ENCODE data around the gene PAPSS2. TPM values are rescaled to one million over a fixed set of nuclear protein-coding genes. Genes with fewer than 3 reads are reported as not detected.

The PAPSS2 gene
- total and polyA plus RNA-seq, 7 experiments from 2014 or later: 0.05 to 1.6 (median 0.22) TPM

DNA sequence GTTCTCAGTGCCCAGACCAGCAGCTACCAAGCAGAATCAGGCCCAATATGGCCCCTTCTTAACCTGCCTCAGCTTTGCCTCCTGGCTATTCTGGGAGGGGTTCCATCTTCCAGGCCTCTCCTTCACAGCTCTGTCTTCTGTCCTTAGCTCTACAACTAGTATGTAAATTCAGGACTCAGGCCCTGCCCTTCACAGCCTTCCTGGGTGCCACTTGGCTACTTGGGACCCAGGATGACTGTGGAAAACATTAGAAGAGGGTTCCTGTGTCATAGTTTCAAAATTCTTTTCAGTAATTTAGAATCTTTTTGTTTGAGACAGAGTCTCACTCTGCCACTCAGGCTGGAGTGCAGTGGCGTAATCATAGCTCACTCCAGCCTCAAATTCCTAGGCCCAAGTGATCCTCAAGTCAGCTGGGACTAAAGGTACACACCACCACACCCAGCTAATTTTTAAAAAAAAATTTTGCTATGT, 33.2 kb upstream of the PAPSS2 start:
- no peak overlapping the region for H3K27ac Mint-ChIP-seq
- Histone ChIP-seq H3K4me1 (ENCODE audit: control insufficient read depth in 2 of 2, insufficient read depth in 2 of 2, low read length in 2 of 2) (no peaks in the 10 kb centered on the region), H3K27me3 (ENCODE audit: control insufficient read depth in 2 of 2, insufficient read depth in 2 of 2, low read length in 2 of 2) (no peaks in the 10 kb centered on the region), H3K36me3 (ENCODE audit: control insufficient read depth in 2 of 3, insufficient read depth in 3 of 3, low read length in 3 of 3) (no peaks in the 10 kb centered on the region), H3K9me3 (ENCODE audit: control insufficient read depth in 2 of 3, low read length in 3 of 3) (no peaks in the 10 kb centered on the region), H3K27ac (ENCODE audit: low read depth, low read length) (no peak overlapping the region), H3K4me3 (ENCODE audit: low read length) (no peak overlapping the region)
- peaks cover 0 to 4% (median 0%) of the 10 kb centered on the region in 11 donors for H3K9me3 Mint-ChIP-seq
- ChIA-PET CTCF (interaction anchor here (1.1 kb wide), 1 partner anchor 728 kb away, joined by 4 read pairs; no protein-coding TSS in a partner anchor), POLR2A (no interaction called here)
- no peaks in the 10 kb centered on the region for H3K36me3 Mint-ChIP-seq
- no peaks in the 10 kb centered on the region for H3K4me1 Mint-ChIP-seq
- ATAC-seq (no peak), DNase-seq (no peak)
- H3K27me3 Mint-ChIP-seq: peaks cover 0 to 17% (median 0%) of the 10 kb centered on the region in 5 donors
- H3K4me3 Mint-ChIP-seq: no peak overlapping the region
- intact Hi-C loops (cut with micrococcal nuclease): no loop called here

DNA sequence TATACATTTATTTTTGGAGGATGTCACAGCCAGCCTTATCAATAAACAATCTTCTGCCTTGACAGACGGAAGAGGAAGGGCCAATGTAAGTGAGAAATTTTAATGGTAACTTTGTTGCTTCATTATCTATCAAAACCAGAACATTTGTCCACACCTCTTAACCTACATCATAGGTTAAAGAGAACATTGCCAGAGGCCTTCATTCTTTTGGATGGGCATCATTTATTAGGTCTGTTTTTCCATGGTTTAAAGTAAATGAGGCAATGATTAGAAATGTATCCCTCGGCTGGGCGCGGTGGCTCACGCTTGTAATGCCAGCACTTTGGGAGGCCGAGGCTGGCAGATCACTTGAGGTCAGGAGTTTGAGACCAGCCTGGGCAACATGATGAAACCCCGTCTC, 29.5 kb upstream of the PAPSS2 start:
- ATAC-seq (no peak), DNase-seq (no peak)
- Mint-ChIP-seq H3K4me1 (no peaks in the 10 kb centered on the region), H3K4me3 (no peak overlapping the region), H3K9me3 (peaks cover 0 to 14% (median 3%) of the 10 kb centered on the region in 11 donors), H3K36me3 (peaks cover 0 to 4% (median 0%) of the 10 kb centered on the region in 5 donors), H3K27ac (no peak overlapping the region), H3K27me3 (no peaks in the 10 kb centered on the region)
- no peaks in the 10 kb centered on the region for H3K4me1 ChIP-seq (ENCODE audit: control insufficient read depth in 2 of 2, insufficient read depth in 2 of 2, low read length in 2 of 2)
- H3K27ac ChIP-seq (ENCODE audit: low read depth, low read length): no peak overlapping the region
- no peaks in the 10 kb centered on the region for H3K36me3 ChIP-seq (ENCODE audit: control insufficient read depth in 2 of 3, insufficient read depth in 3 of 3, low read length in 3 of 3)
- H3K27me3 ChIP-seq (ENCODE audit: control insufficient read depth in 2 of 2, insufficient read depth in 2 of 2, low read length in 2 of 2): no peaks in the 10 kb centered on the region
- ChIA-PET POLR2A (no interaction called here), CTCF (no interaction called here)
- no peaks in the 10 kb centered on the region for H3K9me3 ChIP-seq (ENCODE audit: control insufficient read depth in 2 of 3, low read length in 3 of 3)
- no peak overlapping the region for H3K4me3 ChIP-seq (ENCODE audit: low read length)
- intact Hi-C loops (cut with micrococcal nuclease): no loop called here

DNA sequence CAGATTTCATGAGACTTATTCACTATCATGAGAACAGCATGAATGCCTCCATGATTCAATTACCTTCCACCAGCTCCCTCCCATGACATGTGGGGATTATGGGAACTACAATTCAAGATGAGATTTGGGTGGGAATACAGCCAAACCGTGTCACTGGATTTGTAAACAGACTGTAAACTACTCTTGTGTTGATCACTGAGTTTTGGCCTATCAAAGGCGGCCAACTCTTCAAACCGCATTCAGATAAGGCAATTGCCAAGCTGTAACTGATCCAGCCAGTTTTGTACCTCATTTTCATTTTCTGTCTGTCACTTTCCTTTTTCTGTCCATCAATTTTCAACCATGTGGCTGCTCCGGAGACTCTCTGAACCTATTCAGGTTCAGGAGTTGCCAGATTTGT, 27.2 kb upstream of the PAPSS2 start:
- POLR2A ChIA-PET: no interaction called here
- no peak overlapping the region for H3K27ac Mint-ChIP-seq

DNA sequence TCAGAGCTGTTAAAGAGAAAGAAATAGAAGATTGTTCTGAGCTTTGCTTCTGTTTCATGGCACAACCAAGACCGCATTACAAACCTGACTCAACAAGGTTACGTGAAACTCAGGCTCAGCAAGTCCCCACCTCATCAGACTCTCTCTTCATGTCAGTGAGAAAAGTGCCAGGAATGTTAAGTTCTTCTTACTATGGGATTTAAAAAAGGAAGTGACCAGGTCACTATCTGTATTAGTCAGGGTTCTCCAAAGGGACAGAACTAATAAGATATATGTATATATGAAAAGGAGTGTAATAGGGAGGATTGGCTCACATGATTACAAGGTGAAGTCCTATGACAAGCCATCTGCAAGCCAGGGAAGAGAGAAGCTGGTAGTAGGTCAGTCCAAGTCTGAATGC, 25.4 kb upstream of the PAPSS2 start:
- Mint-ChIP-seq H3K27me3 (no peaks in the 10 kb centered on the region), H3K4me3 (no peak overlapping the region), H3K36me3 (peaks cover 0 to 9% (median 0%) of the 10 kb centered on the region in 5 donors), H3K27ac (no peak overlapping the region), H3K9me3 (peaks cover 0 to 14% (median 3%) of the 10 kb centered on the region in 11 donors), H3K4me1 (peaks cover 0 to 13% (median 0%) of the 10 kb centered on the region in 7 donors)
- H3K27me3 ChIP-seq (ENCODE audit: control insufficient read depth in 2 of 2, insufficient read depth in 2 of 2, low read length in 2 of 2): no peaks in the 10 kb centered on the region
- POLR2A ChIA-PET: no interaction called here
- DNase-seq (no peak), ATAC-seq (no peak)
- no peak overlapping the region for H3K27ac ChIP-seq (ENCODE audit: low read depth, low read length)
- H3K9me3 ChIP-seq (ENCODE audit: control insufficient read depth in 2 of 3, low read length in 3 of 3): no peaks in the 10 kb centered on the region
- CTCF ChIA-PET: no interaction called here
- intact Hi-C loops (cut with micrococcal nuclease): no loop called here
- H3K36me3 ChIP-seq (ENCODE audit: control insufficient read depth in 2 of 3, insufficient read depth in 3 of 3, low read length in 3 of 3): no peaks in the 10 kb centered on the region
- no peaks in the 10 kb centered on the region for H3K4me1 ChIP-seq (ENCODE audit: control insufficient read depth in 2 of 2, insufficient read depth in 2 of 2, low read length in 2 of 2)
- no peak overlapping the region for H3K4me3 ChIP-seq (ENCODE audit: low read length)

More for the DNA sequence above, 27.2 kb upstream of the PAPSS2 start:
- peaks cover 0 to 13% (median 0%) of the 10 kb centered on the region in 7 donors for H3K4me1 Mint-ChIP-seq
- H3K36me3 Mint-ChIP-seq: peaks cover 0 to 9% (median 0%) of the 10 kb centered on the region in 5 donors
- peaks cover 0 to 14% (median 3%) of the 10 kb centered on the region in 11 donors for H3K9me3 Mint-ChIP-seq
- Histone ChIP-seq H3K9me3 (ENCODE audit: control insufficient read depth in 2 of 3, low read length in 3 of 3) (no peaks in the 10 kb centered on the region), H3K4me1 (ENCODE audit: control insufficient read depth in 2 of 2, insufficient read depth in 2 of 2, low read length in 2 of 2) (no peaks in the 10 kb centered on the region), H3K27me3 (ENCODE audit: control insufficient read depth in 2 of 2, insufficient read depth in 2 of 2, low read length in 2 of 2) (no peaks in the 10 kb centered on the region), H3K27ac (ENCODE audit: low read depth, low read length) (no peak overlapping the region), H3K4me3 (ENCODE audit: low read length) (no peak overlapping the region), H3K36me3 (ENCODE audit: control insufficient read depth in 2 of 3, insufficient read depth in 3 of 3, low read length in 3 of 3) (no peaks in the 10 kb centered on the region)
- CTCF ChIA-PET: no interaction called here
- ATAC-seq (no peak), DNase-seq (no peak)
- no peaks in the 10 kb centered on the region for H3K27me3 Mint-ChIP-seq
- H3K4me3 Mint-ChIP-seq: no peak overlapping the region
- intact Hi-C loops (cut with micrococcal nuclease): no loop called here

DNA sequence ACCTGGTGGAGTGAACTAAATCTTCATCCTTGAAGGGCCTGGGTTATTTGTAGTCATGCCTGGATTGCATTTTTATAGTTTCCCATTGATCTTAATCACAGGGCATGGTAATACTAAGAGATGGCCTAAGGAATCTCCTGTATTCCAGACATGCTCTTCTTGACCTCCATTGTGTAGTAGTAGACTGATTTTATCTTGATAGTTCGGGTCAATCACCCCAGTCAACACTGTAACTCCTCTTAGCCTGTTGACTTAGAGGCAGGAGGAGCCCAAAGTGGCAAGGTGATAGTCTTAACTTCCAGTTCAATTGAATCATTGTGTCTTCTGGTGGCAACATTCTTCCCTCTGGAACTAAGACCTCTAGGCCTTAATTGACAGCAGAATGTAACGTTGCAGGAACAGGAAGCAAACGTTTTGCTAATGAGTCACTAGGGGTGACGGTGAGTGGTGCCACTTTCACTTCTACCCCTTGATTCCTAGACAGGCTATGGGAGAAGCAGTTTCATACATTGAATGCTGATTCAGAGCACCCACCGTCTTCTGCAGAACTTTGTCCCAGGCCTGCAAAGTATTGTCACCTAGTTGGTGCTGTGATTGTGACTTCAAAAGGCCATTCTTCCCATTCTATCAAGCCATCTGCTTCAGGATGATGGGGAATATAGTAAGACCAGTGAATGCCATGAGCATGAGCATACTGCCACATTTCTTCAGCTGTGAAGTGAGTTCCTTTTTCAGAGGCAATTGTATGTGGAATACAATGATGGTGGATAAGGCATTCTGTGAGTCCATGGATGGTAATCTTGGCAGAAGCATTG, 24.0 kb upstream of the PAPSS2 start:
- Mint-ChIP-seq H3K4me3 (no peak overlapping the region), H3K9me3 (peaks cover 0 to 14% (median 3%) of the 10 kb centered on the region in 11 donors)
- CTCF ChIA-PET: no interaction called here

DNA sequence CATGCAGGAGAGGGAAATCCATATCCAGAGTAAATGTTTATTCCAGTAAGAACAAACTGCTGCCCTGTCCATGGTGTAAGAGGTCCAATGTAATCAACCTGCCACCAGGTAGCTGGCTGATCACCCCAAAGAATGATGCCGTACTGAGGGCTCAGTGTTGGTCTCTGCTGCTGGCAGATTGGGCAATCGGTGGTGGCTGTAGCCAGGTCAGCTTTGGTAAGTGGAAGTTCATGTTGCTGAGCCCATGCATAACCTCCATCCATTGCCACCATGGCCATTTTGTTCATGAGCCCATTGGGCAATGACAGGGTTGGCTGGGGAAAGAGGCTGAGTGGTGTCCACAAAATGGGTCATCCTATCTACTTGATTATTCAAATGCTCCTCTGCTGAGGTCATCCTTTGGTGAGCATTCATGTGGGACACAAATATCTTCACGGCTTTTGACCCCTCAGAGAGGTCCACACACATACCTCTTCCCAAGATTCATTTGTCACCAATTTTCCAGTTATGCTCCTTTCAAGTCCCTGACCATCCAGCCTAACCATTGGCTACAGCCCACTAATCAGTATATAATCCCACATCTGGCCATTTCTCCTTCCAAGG, 23.3 kb upstream of the PAPSS2 start:
- H3K27me3 Mint-ChIP-seq: peaks cover 0 to 3% (median 0%) of the 10 kb centered on the region in 5 donors
- peaks cover 0 to 13% (median 0%) of the 10 kb centered on the region in 7 donors for H3K4me1 Mint-ChIP-seq
- Histone ChIP-seq H3K27me3 (ENCODE audit: control insufficient read depth in 2 of 2, insufficient read depth in 2 of 2, low read length in 2 of 2) (no peaks in the 10 kb centered on the region), H3K36me3 (ENCODE audit: control insufficient read depth in 2 of 3, insufficient read depth in 3 of 3, low read length in 3 of 3) (no peaks in the 10 kb centered on the region), H3K9me3 (ENCODE audit: control insufficient read depth in 2 of 3, low read length in 3 of 3) (no peaks in the 10 kb centered on the region), H3K27ac (ENCODE audit: low read depth, low read length) (no peak overlapping the region), H3K4me3 (ENCODE audit: low read length) (no peak overlapping the region), H3K4me1 (ENCODE audit: control insufficient read depth in 2 of 2, insufficient read depth in 2 of 2, low read length in 2 of 2) (no peaks in the 10 kb centered on the region)
- peaks cover 0 to 11% (median 3%) of the 10 kb centered on the region in 11 donors for H3K9me3 Mint-ChIP-seq
- ATAC-seq (no peak), DNase-seq (no peak)
- no peak overlapping the region for H3K27ac Mint-ChIP-seq
- H3K36me3 Mint-ChIP-seq: peaks cover 0 to 9% (median 0%) of the 10 kb centered on the region in 5 donors
- H3K4me3 Mint-ChIP-seq: no peak overlapping the region
- ChIA-PET POLR2A (no interaction called here), CTCF (no interaction called here)
- intact Hi-C loops (cut with micrococcal nuclease): no loop called here

More for the DNA sequence above, 24.0 kb upstream of the PAPSS2 start:
- Histone ChIP-seq H3K36me3 (ENCODE audit: control insufficient read depth in 2 of 3, insufficient read depth in 3 of 3, low read length in 3 of 3) (no peaks in the 10 kb centered on the region), H3K4me1 (ENCODE audit: control insufficient read depth in 2 of 2, insufficient read depth in 2 of 2, low read length in 2 of 2) (no peaks in the 10 kb centered on the region), H3K27me3 (ENCODE audit: control insufficient read depth in 2 of 2, insufficient read depth in 2 of 2, low read length in 2 of 2) (no peaks in the 10 kb centered on the region), H3K9me3 (ENCODE audit: control insufficient read depth in 2 of 3, low read length in 3 of 3) (no peaks in the 10 kb centered on the region), H3K27ac (ENCODE audit: low read depth, low read length) (no peak overlapping the region), H3K4me3 (ENCODE audit: low read length) (no peak overlapping the region)
- peak overlapping the region in 1 of 9 donors; percentile 61 for H3K27ac Mint-ChIP-seq
- DNase-seq (peak in 1 of 9 donors; percentile 30), ATAC-seq (peak; percentile 64)
- H3K4me1 Mint-ChIP-seq: peaks cover 0 to 13% (median 0%) of the 10 kb centered on the region in 7 donors
- POLR2A ChIA-PET: no interaction called here
- intact Hi-C loops (cut with micrococcal nuclease): no loop called here
- no peaks in the 10 kb centered on the region for H3K27me3 Mint-ChIP-seq
- peaks cover 0 to 9% (median 0%) of the 10 kb centered on the region in 5 donors for H3K36me3 Mint-ChIP-seq

All from naive thymus-derived CD4-positive, alpha-beta T cell (primary cell).